A549 (cell line): ENCODE data around the gene CCNE1.
"Not testable (repeated sequence)": the region's sequence is repeated elsewhere in the genome, so short reads cannot be mapped to it uniquely, and the experiment has no call there.

ENCODE experiments used
- BCL3 ChIP-seq: fragments of >200 bp; sonication (Bioruptor Twin); formaldehyde crosslinking; IDR thresholded peaks from 3 replicates; pipeline ENCODE4 v1.6.1; 2016
- CEBPB ChIP-seq, 2 experiments: fragments of >200 bp in 1 of 2; sonication (Bioruptor Twin) in 1 of 2; formaldehyde crosslinking in 1 of 2; IDR thresholded peaks; 2 replicates each; pipeline ENCODE4 v1.6.1; 2012 to 2016
- CHD2 ChIP-seq: fragments of 150-350 bp; IDR thresholded peaks from 2 replicates; pipeline ENCODE4 v1.6.1; 2014; ENCODE audit warnings: low read length; ENCODE audit not compliant: partially characterized antibody
- CHD4 ChIP-seq: fragments of 200-600 bp; sonication (generic); IDR thresholded peaks from 2 replicates; pipeline ENCODE4 v1.6.1; 2016; ENCODE audit warnings: antibody characterized with exemption, mild to moderate bottlenecking, borderline replicate concordance
- CTCF ChIP-seq: fragments of >200 bp; sonication (Bioruptor Twin); formaldehyde crosslinking; IDR thresholded peaks from 3 replicates; pipeline ENCODE4 v1.5.1; 2016
- ELK1 ChIP-seq: fragments of 150-350 bp; IDR thresholded peaks from 2 replicates; pipeline ENCODE4 v1.6.1; 2014; ENCODE audit warnings: low read depth, mild to moderate bottlenecking, low read length
- GATA3 ChIP-seq: IDR thresholded peaks from 2 replicates; pipeline ENCODE4 v1.6.1; 2012; ENCODE audit warnings: borderline replicate concordance
- JUNB ChIP-seq: fragments of >200 bp; sonication (Bioruptor Twin); formaldehyde crosslinking; IDR thresholded peaks from 2 replicates; pipeline ENCODE4 v1.6.1; 2016
- KDM5A ChIP-seq: fragments of 200-600 bp; sonication (generic); IDR thresholded peaks from 2 replicates; pipeline ENCODE4 v1.6.1; 2016; ENCODE audit warnings: antibody characterized with exemption, mild to moderate bottlenecking
- MAZ ChIP-seq: fragments of 150-350 bp; IDR thresholded peaks from 2 replicates; pipeline ENCODE4 v1.6.1; 2014; ENCODE audit warnings: antibody characterized with exemption, low read depth, low read length, borderline replicate concordance
- POLR2A ChIP-seq: IDR thresholded peaks from 2 replicates; pipeline ENCODE4 v1.6.1; 2012; ENCODE audit warnings: mild to moderate bottlenecking, low read length
- RAD21 ChIP-seq, 2 experiments: fragments of >200 bp in 1 of 2; sonication (Bioruptor Twin) in 1 of 2; formaldehyde crosslinking in 1 of 2; IDR thresholded peaks in 1 of 2; conservative IDR thresholded peaks in 1 of 2; 2 replicates in 1 of 2; 3 replicates in 1 of 2; pipeline ENCODE4 v1.6.1; 2012 to 2018; ENCODE audit warnings: inconsistent platforms in 1 of 2
- REST ChIP-seq: fragments of 200-600 bp; sonication (generic); IDR thresholded peaks from 2 replicates; pipeline ENCODE4 v1.6.1; 2016; ENCODE audit warnings: antibody characterized with exemption, mild to moderate bottlenecking, moderate library complexity
- RNF2 ChIP-seq: fragments of 200-600 bp; sonication (generic); IDR thresholded peaks from 2 replicates; pipeline ENCODE4 v1.6.1; 2016; ENCODE audit warnings: low read depth, mild to moderate bottlenecking, antibody characterized with exemption, moderate library complexity, borderline replicate concordance

- not testable (repeated sequence) for TF ChIP-seq CEBPB (IDR thresholded peaks at IDR 0.05); CHD4; CTCF; BCL3; KDM5A; REST; POLR2A; ELK1; JUNB; RNF2; MAZ; CHD2; GATA3; RAD21 (conservative IDR thresholded peaks at IDR 0.05 in 1 of 2, IDR thresholded peaks at IDR 0.05 in 1 of 2)
Measured at GRCh38 chr19:29825263-29825662, 13.5 kb downstream of the CCNE1 start.
